Measurements from ENCODE around the gene ITIH3. TPM values are rescaled to one million over a fixed set of nuclear protein-coding genes. Genes with fewer than 3 reads are reported as not detected.

The ITIH3 gene
- total RNA-seq, 1 experiment from 2014 or later, result not detected

DNA sequence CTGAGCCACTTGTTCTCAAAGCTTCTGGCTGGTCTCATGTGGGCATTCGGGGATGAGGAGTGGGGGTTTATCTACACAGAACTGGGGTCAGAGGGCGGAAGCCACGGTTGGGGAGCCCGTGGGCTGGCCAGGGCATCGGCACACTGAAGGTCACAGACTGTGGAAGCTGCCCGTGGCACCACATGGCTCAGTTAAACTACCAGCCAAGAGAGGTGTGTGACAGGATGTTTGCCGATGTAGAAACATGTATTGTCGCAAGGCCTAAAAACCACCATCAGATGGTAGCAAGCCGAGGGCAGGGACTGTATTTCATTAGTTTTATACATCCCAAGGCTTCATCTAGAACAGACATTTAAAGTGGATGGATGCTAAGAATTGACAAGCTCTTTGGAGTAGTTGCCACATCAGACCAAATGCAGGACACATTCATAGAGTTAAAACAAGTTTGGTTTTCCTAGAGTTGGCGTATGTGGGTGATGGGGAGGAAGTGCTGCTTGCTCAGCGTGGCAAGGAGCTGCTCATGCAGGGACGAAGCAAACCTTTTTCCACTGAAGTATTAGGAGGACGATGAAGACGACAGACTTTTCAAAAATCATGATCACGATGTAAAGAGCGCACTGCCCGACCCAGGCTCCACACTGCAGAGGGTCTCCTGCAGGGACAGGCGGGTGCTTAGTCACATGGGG, 49.8 kb downstream of the ITIH3 start:
- Mint-ChIP-seq H3K4me1 (ENCODE audit: insufficient read depth, unreplicated experiment) (no peaks in the 10 kb centered on the region), H3K27me3 (ENCODE audit: insufficient read depth, unreplicated experiment) (no peaks in the 10 kb centered on the region), H3K4me3 (ENCODE audit: unreplicated experiment) (no peak overlapping the region), H3K36me3 (ENCODE audit: insufficient read depth, unreplicated experiment) (no peaks in the 10 kb centered on the region), H3K27ac (ENCODE audit: low read depth, unreplicated experiment) (no peak overlapping the region), H3K9me3 (ENCODE audit: unreplicated experiment) (no peaks in the 10 kb centered on the region)
- DNase-seq (ENCODE audit: unreplicated experiment), result no peak
- intact Hi-C loops (cut with micrococcal nuclease), result no loop called here
- no TSS peak for BruUV-seq (replicated peaks)
- TF ChIP-seq, protein P1, sequence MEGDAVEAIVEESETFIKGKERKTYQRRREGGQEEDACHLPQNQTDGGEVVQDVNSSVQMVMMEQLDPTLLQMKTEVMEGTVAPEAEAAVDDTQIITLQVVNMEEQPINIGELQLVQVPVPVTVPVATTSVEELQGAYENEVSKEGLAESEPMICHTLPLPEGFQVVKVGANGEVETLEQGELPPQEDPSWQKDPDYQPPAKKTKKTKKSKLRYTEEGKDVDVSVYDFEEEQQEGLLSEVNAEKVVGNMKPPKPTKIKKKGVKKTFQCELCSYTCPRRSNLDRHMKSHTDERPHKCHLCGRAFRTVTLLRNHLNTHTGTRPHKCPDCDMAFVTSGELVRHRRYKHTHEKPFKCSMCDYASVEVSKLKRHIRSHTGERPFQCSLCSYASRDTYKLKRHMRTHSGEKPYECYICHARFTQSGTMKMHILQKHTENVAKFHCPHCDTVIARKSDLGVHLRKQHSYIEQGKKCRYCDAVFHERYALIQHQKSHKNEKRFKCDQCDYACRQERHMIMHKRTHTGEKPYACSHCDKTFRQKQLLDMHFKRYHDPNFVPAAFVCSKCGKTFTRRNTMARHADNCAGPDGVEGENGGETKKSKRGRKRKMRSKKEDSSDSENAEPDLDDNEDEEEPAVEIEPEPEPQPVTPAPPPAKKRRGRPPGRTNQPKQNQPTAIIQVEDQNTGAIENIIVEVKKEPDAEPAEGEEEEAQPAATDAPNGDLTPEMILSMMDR (IDR thresholded peaks at IDR 0.05; ENCODE audit: unreplicated experiment), result no peak
- ChIA-PET CTCF (interaction anchor here (1.3 kb wide), 1 partner anchor 9 kb away, joined by 3 read pairs; no protein-coding TSS in a partner anchor), POLR2A (no interaction called here)

DNA sequence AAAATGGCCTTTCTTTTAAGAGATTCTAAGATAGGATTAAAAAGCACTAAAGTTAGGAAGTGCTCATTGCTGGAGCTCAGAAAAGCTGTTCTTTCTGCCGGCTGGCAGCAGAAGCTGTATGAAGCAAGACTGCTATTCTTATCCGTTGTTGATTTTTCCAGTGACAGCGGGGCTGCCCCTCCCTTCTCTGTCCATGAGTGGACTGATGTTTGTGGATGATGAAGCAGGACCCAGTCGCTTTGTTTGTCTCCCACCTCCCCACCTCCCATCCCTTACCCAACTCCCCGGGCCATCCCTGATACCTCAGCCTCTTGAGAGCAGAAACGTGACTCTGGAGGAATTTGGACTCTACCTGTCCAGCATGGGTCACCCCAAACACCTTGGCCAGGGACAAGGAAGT, 50.6 kb downstream of the ITIH3 start:
- no peaks in the 10 kb centered on the region for H3K36me3 Mint-ChIP-seq (ENCODE audit: insufficient read depth, unreplicated experiment)
- H3K9me3 Mint-ChIP-seq (ENCODE audit: unreplicated experiment), result no peaks in the 10 kb centered on the region
- no peak overlapping the region for H3K4me3 Mint-ChIP-seq (ENCODE audit: unreplicated experiment)
- ChIA-PET CTCF (interaction anchor here (0.6 to 1.3 kb wide), 5 partner anchors 8 to 470 kb away, joined by 3 to 4 read pairs (median 3); no protein-coding TSS in a partner anchor), POLR2A (no interaction called here)
- DNase-seq (ENCODE audit: unreplicated experiment), result no peak
- H3K4me1 Mint-ChIP-seq (ENCODE audit: insufficient read depth, unreplicated experiment), result no peaks in the 10 kb centered on the region
- intact Hi-C loops (cut with micrococcal nuclease), result no loop called here
- TF ChIP-seq, protein P1 (IDR thresholded peaks at IDR 0.05; ENCODE audit: unreplicated experiment), result no peak
- no peaks in the 10 kb centered on the region for H3K27me3 Mint-ChIP-seq (ENCODE audit: insufficient read depth, unreplicated experiment)
- H3K27ac Mint-ChIP-seq (ENCODE audit: low read depth, unreplicated experiment), result no peak overlapping the region
- no TSS peak for BruUV-seq (replicated peaks)

DNA sequence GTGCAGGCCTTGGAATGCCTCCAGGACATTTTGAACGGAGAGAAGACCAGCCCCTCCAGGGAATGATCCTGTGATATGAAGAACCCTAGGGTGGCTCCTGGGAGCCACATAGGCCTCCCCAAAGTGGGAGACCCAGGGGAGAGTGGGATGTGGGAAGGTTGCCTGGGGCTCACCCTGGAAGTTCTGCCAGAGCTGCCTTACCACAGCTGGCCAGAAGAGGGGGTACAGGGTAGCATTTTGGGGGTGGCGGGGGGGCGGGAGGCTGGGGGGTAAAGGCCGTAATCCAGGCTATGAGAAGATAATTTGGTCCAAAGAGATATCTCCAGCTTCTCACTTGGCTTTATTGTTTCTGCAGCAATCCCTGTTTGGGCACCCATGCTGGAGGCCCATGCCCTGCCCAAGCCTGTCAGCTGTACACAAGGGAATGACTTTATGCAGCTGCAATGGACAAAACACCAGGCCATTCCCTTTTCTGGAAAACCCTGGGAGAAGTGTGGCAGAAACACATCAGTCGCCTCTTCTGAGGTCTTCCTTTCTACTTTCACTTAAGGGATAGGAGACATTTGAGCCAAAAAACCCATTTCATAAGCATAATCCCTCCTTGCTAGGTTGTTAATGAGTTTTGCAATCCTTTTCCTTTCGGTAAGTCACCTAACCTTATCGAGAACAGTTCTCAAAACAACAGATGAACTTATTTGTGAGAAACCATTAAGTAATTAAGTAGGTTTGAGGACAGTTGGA, 51.3 kb downstream of the ITIH3 start:
- Mint-ChIP-seq H3K27ac (ENCODE audit: low read depth, unreplicated experiment) (no peak overlapping the region), H3K27me3 (ENCODE audit: insufficient read depth, unreplicated experiment) (no peaks in the 10 kb centered on the region), H3K9me3 (ENCODE audit: unreplicated experiment) (no peaks in the 10 kb centered on the region), H3K4me3 (ENCODE audit: unreplicated experiment) (no peak overlapping the region), H3K4me1 (ENCODE audit: insufficient read depth, unreplicated experiment) (no peaks in the 10 kb centered on the region), H3K36me3 (ENCODE audit: insufficient read depth, unreplicated experiment) (peaks cover 4% of the 10 kb centered on the region)
- intact Hi-C loops (cut with micrococcal nuclease), result no loop called here
- ChIA-PET POLR2A (no interaction called here), CTCF (interaction anchor here (0.6 to 1.2 kb wide), 7 partner anchors 25 to 764 kb away, joined by 3 to 4 read pairs (median 3); no protein-coding TSS in a partner anchor)
- TF ChIP-seq, protein P1 (IDR thresholded peaks at IDR 0.05; ENCODE audit: unreplicated experiment), result peak; percentile 62
- DNase-seq (ENCODE audit: unreplicated experiment), result peak; percentile 10
- no TSS peak for BruUV-seq (replicated peaks)

GRCh38 chr3:52846432-52846965, 51.9 kb downstream of the ITIH3 start:
- no peak for DNase-seq (ENCODE audit: unreplicated experiment)
- ChIA-PET POLR2A (no interaction called here), CTCF (interaction anchor here (1.1 to 1.2 kb wide), 3 partner anchors 26 to 225 kb away, joined by 3 to 4 read pairs (median 3); no protein-coding TSS in a partner anchor)
- H3K27me3 Mint-ChIP-seq (ENCODE audit: insufficient read depth, unreplicated experiment), result no peaks in the 10 kb centered on the region
- intact Hi-C loops (cut with micrococcal nuclease), result no loop called here
- no peaks in the 10 kb centered on the region for H3K4me1 Mint-ChIP-seq (ENCODE audit: insufficient read depth, unreplicated experiment)
- no peak overlapping the region for H3K4me3 Mint-ChIP-seq (ENCODE audit: unreplicated experiment)
- H3K36me3 Mint-ChIP-seq (ENCODE audit: insufficient read depth, unreplicated experiment), result peaks cover 7% of the 10 kb centered on the region
- BruUV-seq (replicated peaks), result no TSS peak
- no peaks in the 10 kb centered on the region for H3K9me3 Mint-ChIP-seq (ENCODE audit: unreplicated experiment)
- H3K27ac Mint-ChIP-seq (ENCODE audit: low read depth, unreplicated experiment), result no peak overlapping the region
- TF ChIP-seq, protein P1 (IDR thresholded peaks at IDR 0.05; ENCODE audit: unreplicated experiment), result no peak

Data from MCF 10A (cell line).